Liver (tissue), 9 donors: ENCODE measurements around the gene YPEL5. TPM values are rescaled to one million over a fixed set of nuclear protein-coding genes. Genes with fewer than 3 reads are reported as not detected.

Experiments
- DNase-seq: peaks from one replicate; pipeline ENCODE4 v3.0.0-alpha.2; 2017; ENCODE audit warnings: low spot score
- H3K27ac ChIP-seq, 2 donors: one replicate each; pipeline ENCODE4 v1.7.0; 2013; ENCODE audit warnings: inconsistent platforms in 2 of 2, low read length in 2 of 2, control low read depth in 1 of 2, low read depth in 1 of 2, mild to moderate bottlenecking in 1 of 2
- H3K27me3 ChIP-seq, 4 donors: one replicate each; pipeline versions ENCODE4 v1.6.1 to v1.7.0; 2013; ENCODE audit warnings: low read length in 3 of 4, inconsistent platforms in 1 of 4, mild to moderate bottlenecking in 1 of 4, moderate library complexity in 1 of 4; ENCODE audit not compliant: control insufficient read depth in 4 of 4, insufficient read depth in 4 of 4
- H3K36me3 ChIP-seq, 4 donors: one replicate each; pipeline versions ENCODE4 v1.6.1 to v1.7.0; 2013; ENCODE audit warnings: low read length in 3 of 4, mild to moderate bottlenecking in 3 of 4, low read depth in 1 of 4, moderate library complexity in 1 of 4; ENCODE audit not compliant: control insufficient read depth in 4 of 4, insufficient read depth in 3 of 4
- H3K4me1 ChIP-seq, 4 donors: one replicate each; pipeline versions ENCODE4 v1.6.1 to v1.7.0; 2013; ENCODE audit warnings: low read length in 3 of 4, mild to moderate bottlenecking in 3 of 4, moderate library complexity in 1 of 4; ENCODE audit not compliant: control insufficient read depth in 4 of 4, insufficient read depth in 4 of 4
- H3K4me3 ChIP-seq, 3 donors: one replicate each; pipeline versions ENCODE4 v1.6.1 to v1.7.0; 2013; ENCODE audit warnings: low read length in 3 of 3, control low read depth in 1 of 3, low read depth in 1 of 3, mild to moderate bottlenecking in 1 of 3
- H3K9ac ChIP-seq, 2 donors: one replicate each; pipeline ENCODE4 v1.7.0; 2013; ENCODE audit warnings: low read length in 2 of 2, mild to moderate bottlenecking in 2 of 2, moderate library complexity in 2 of 2, control low read depth in 1 of 2, low read depth in 1 of 2
- H3K9me3 ChIP-seq, 4 donors: one replicate each; pipeline versions ENCODE4 v1.6.1 to v1.7.0; 2013; ENCODE audit warnings: low read length in 3 of 4; ENCODE audit not compliant: control insufficient read depth in 4 of 4
- ATF3 ChIP-seq: IDR thresholded peaks from 2 replicates; pipeline ENCODE4 v1.6.1; 2016; ENCODE audit warnings: antibody characterized with exemption
- EGR1 ChIP-seq, 2 donors: IDR thresholded peaks; 2 replicates each; pipeline ENCODE4 v1.6.1; 2016 to 2018; ENCODE audit warnings: antibody characterized with exemption in 2 of 2, low read depth in 2 of 2
- FOXA1 ChIP-seq: IDR thresholded peaks from 2 replicates; pipeline ENCODE4 v1.6.1; 2016; ENCODE audit warnings: antibody characterized with exemption
- FOXA2 ChIP-seq: IDR thresholded peaks from 2 replicates; pipeline ENCODE4 v1.6.1; 2016; ENCODE audit warnings: antibody characterized with exemption
- GABPA ChIP-seq, 2 donors: IDR thresholded peaks in 1 of 2; conservative IDR thresholded peaks in 1 of 2; 2 replicates each; pipeline ENCODE4 v1.6.1; 2016; ENCODE audit warnings: antibody characterized with exemption in 2 of 2, mild to moderate bottlenecking in 1 of 2, moderate library complexity in 1 of 2
- HNF4A ChIP-seq, 2 donors: conservative IDR thresholded peaks; 2 replicates each; pipeline ENCODE4 v1.6.1; 2016; ENCODE audit warnings: antibody characterized with exemption in 2 of 2, mild to moderate bottlenecking in 2 of 2
- HNF4G ChIP-seq: IDR thresholded peaks from 2 replicates; pipeline ENCODE4 v1.6.1; 2016; ENCODE audit warnings: antibody characterized with exemption
- JUND ChIP-seq, 2 donors: IDR thresholded peaks; 2 replicates each; pipeline ENCODE4 v1.6.1; 2016; ENCODE audit warnings: antibody characterized with exemption in 2 of 2
- NR2F2 ChIP-seq: IDR thresholded peaks from 2 replicates; pipeline ENCODE4 v1.6.1; 2016; ENCODE audit warnings: antibody characterized with exemption
- RAD21 ChIP-seq, 2 donors: IDR thresholded peaks; 2 replicates each; pipeline ENCODE4 v1.6.1; 2016; ENCODE audit warnings: antibody characterized with exemption in 2 of 2, mild to moderate bottlenecking in 2 of 2
- REST ChIP-seq: IDR thresholded peaks from 2 replicates; pipeline ENCODE4 v1.6.1; 2016; ENCODE audit warnings: antibody characterized with exemption, mild to moderate bottlenecking
- RXRA ChIP-seq, 2 donors: IDR thresholded peaks; 2 replicates each; pipeline ENCODE4 v1.6.1; 2017 to 2018; ENCODE audit warnings: antibody characterized with exemption in 2 of 2, mild to moderate bottlenecking in 1 of 2
- SP1 ChIP-seq: IDR thresholded peaks from 2 replicates; pipeline ENCODE4 v1.6.1; 2018; ENCODE audit warnings: antibody characterized with exemption, mild to moderate bottlenecking
- TAF1 ChIP-seq: conservative IDR thresholded peaks from 2 replicates; pipeline ENCODE4 v1.6.1; 2016; ENCODE audit warnings: antibody characterized with exemption, mild to moderate bottlenecking
- YY1 ChIP-seq: IDR thresholded peaks from 2 replicates; pipeline ENCODE4 v1.6.1; 2016; ENCODE audit warnings: antibody characterized with exemption, mild to moderate bottlenecking
- ZBTB33 ChIP-seq: IDR thresholded peaks from 2 replicates; pipeline ENCODE4 v1.6.1; 2016; ENCODE audit warnings: antibody characterized with exemption
- WGBS: extraction: QIAGEN DNeasy Blood & Tissue Kit; methylation state at CpG from one replicate; pipeline ENCODE4 v1.1.7; 2013; 5-methylcytosine and 5-hydroxymethylcytosine counted together
- polyA plus RNA-seq, 2 donors: library from polyadenylated mRNA; stranded (reverse) in 1 of 2; unstranded in 1 of 2; fragments of 200-250 nt in 1 of 2; fragments of >200 nt in 1 of 2; fragmentation: Nextera tagmentation in 1 of 2; extraction: Ambion mirVana in 1 of 2; gene quantifications; one replicate each; pipeline versions ENCODE4 v1.2.1 to v1.2.3, GENCODE V29; 2013 to 2015
- total RNA-seq, 2 donors: library from RNA; depleted of rRNA; stranded (reverse); fragments of >200 nt; gene quantifications; one replicate each; pipeline ENCODE4 v1.2.3, GENCODE V29; 2014
- TF ChIP-seq, protein P1 (sequence below): IDR thresholded peaks from 2 replicates; pipeline ENCODE4 v1.6.1; 2016; ENCODE audit warnings: antibody characterized with exemption
- donor health status: healthy.
- donor health status: healthy.
- donor health status: healthy.
- donor health status: healthy.
- donor health status: healthy.

Gene YPEL5
- total and polyA plus RNA-seq, 4 donors, result 20.4 to 62.8 (median 36.5) TPM

- 78% methylated on average over 4 of the region's 4 CpGs for WGBS
- no peak overlapping the region for H3K9ac ChIP-seq
- no peaks in the 10 kb centered on the region for H3K4me1 ChIP-seq
- no peaks in the 10 kb centered on the region for H3K9me3 ChIP-seq
- no peaks in the 10 kb centered on the region for H3K27me3 ChIP-seq
- no peak overlapping the region for H3K4me3 ChIP-seq
- no peak for DNase-seq
- H3K36me3 ChIP-seq, result no peaks in the 10 kb centered on the region
- no peak overlapping the region for H3K27ac ChIP-seq
- TF ChIP-seq ZBTB33 (no peak), NR2F2 (no peak), REST (no peak), RXRA (IDR thresholded peaks at IDR 0.05) (no peak), RAD21 (IDR thresholded peaks at IDR 0.05) (no peak), HNF4G (no peak), GABPA (IDR thresholded peaks at IDR 0.05 in 1 of 2, conservative IDR thresholded peaks at IDR 0.05 in 1 of 2) (no peak), TAF1 (no peak), FOXA1 (no peak), EGR1 (IDR thresholded peaks at IDR 0.05; ENCODE audit: low read depth in 2 of 2) (no peak), ATF3 (no peak), YY1 (no peak), HNF4A (conservative IDR thresholded peaks at IDR 0.05) (no peak), JUND (IDR thresholded peaks at IDR 0.05) (no peak), SP1 (no peak), FOXA2 (no peak)
- TF ChIP-seq, protein P1, sequence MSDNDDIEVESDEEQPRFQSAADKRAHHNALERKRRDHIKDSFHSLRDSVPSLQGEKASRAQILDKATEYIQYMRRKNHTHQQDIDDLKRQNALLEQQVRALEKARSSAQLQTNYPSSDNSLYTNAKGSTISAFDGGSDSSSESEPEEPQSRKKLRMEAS, result no peak
These were observed 57.5 kb downstream of the YPEL5 start for GRCh38 chr2:30204281-30204680.

GRCh38 chr2:30205456-30205855, 58.6 kb downstream of the YPEL5 start:
- no peak overlapping the region for H3K9ac ChIP-seq
- no peaks in the 10 kb centered on the region for H3K36me3 ChIP-seq
- H3K4me3 ChIP-seq, result no peak overlapping the region
- no peaks in the 10 kb centered on the region for H3K4me1 ChIP-seq
- DNase-seq, result no peak
- no peaks in the 10 kb centered on the region for H3K27me3 ChIP-seq
- H3K9me3 ChIP-seq, result no peaks in the 10 kb centered on the region
- WGBS, result 92% methylated on average over 1 of the region's 1 CpG
- no peak overlapping the region for H3K27ac ChIP-seq
- TF ChIP-seq YY1, result no peak
- no peak for TF ChIP-seq SP1
- TF ChIP-seq HNF4G, result no peak
- TF ChIP-seq, protein P1, result no peak
- TF ChIP-seq FOXA1, result no peak
- no peak for TF ChIP-seq ZBTB33
- TF ChIP-seq TAF1, result no peak
- no peak for TF ChIP-seq NR2F2
- TF ChIP-seq ATF3, result no peak
